H1 (cell line): ENCODE results near the gene TRIM40. TPM values are rescaled to one million over a fixed set of nuclear protein-coding genes. Genes with fewer than 3 reads are reported as not detected.

Experiments
- CTCF ChIA-PET: fragments of 300-600 bp; sonication (Branson Sonifier 250); formaldehyde crosslinking; loops from one replicate; lab custom pipeline; 2021; ENCODE audit not compliant: partially characterized antibody; lab: Charles Lee
- POLR2A ChIA-PET: fragments of 300-600 bp; sonication (Branson Sonifier 250); formaldehyde crosslinking; loops from one replicate; lab custom pipeline; 2021; ENCODE audit warnings: inconsistent platforms; ENCODE audit not compliant: partially characterized antibody; lab: Charles Lee
- DNase-seq, 2 experiments: peaks; one replicate each; pipeline versions ENCODE4 v3.0.0 to v3.0.0-alpha.2; 2010 to 2022; ENCODE audit warnings: low spot score in 2 of 2, low read depth in 1 of 2, mixed read lengths in 1 of 2
- FAIRE-seq: peaks from 2 replicates; lab custom pipeline; 2011; peaks lifted over from hg19 to GRCh38; lab: Jason Lieb, UNC
- H2AFZ ChIP-seq: 2 replicates; pipeline ENCODE4 v1.8.1; 2012; ENCODE audit warnings: low read length, inconsistent platforms
- H2AK5ac ChIP-seq: 2 replicates; pipeline ENCODE4 v1.6.1; 2013; ENCODE audit warnings: low read depth, low read length
- H2BK120ac ChIP-seq: replicated peaks from 2 replicates; pipeline ENCODE3; 2013; ENCODE audit warnings: low read depth, low read length, inconsistent platforms
- H2BK12ac ChIP-seq: 2 replicates; pipeline ENCODE4 v1.6.1; 2013; ENCODE audit warnings: low read depth, low read length
- H2BK15ac ChIP-seq: 2 replicates; pipeline ENCODE4 v1.6.1; 2013; ENCODE audit warnings: low read length
- H2BK20ac ChIP-seq: 2 replicates; pipeline ENCODE4 v1.6.1; 2013; ENCODE audit warnings: low read length
- H2BK5ac ChIP-seq: 2 replicates; pipeline ENCODE4 v1.6.1; 2013; ENCODE audit warnings: low read depth, low read length
- H3K14ac ChIP-seq: 2 replicates; pipeline ENCODE4 v1.6.1; 2013; ENCODE audit warnings: inconsistent platforms; ENCODE audit not compliant: insufficient read length
- H3K18ac ChIP-seq: 2 replicates; pipeline ENCODE4 v1.6.1; 2013; ENCODE audit warnings: low read length; ENCODE audit errors: extremely low read depth
- H3K23ac ChIP-seq: 2 replicates; pipeline ENCODE4 v1.6.1; 2013; ENCODE audit warnings: inconsistent platforms; ENCODE audit not compliant: insufficient read length
- H3K23me2 ChIP-seq: 2 replicates; pipeline ENCODE4 v1.6.1; 2013; ENCODE audit warnings: low read depth, low read length
- H3K27ac ChIP-seq: 2 replicates; pipeline ENCODE4 v1.6.1; 2011; ENCODE audit warnings: low read depth, low read length, inconsistent platforms
- H3K27me3 ChIP-seq, 4 experiments: replicated peaks in 1 of 4; 1 replicate in 1 of 4; 2 replicates in 3 of 4; pipeline versions ENCODE4 v1.6.1 to v1.8.1; 2011 to 2013; ENCODE audit warnings: low read length in 3 of 4, mild to moderate bottlenecking in 3 of 4, inconsistent platforms in 2 of 4, mixed read lengths in 2 of 4, moderate library complexity in 1 of 4; ENCODE audit not compliant: control insufficient read depth in 3 of 4, insufficient read depth in 3 of 4; ENCODE audit errors: extremely low read depth in 1 of 4
- H3K36me3 ChIP-seq, 4 experiments: 2 replicates each; pipeline versions ENCODE4 v1.6.1 to v1.8.1; 2011 to 2013; ENCODE audit warnings: mild to moderate bottlenecking in 4 of 4, low read length in 3 of 4, moderate library complexity in 2 of 4, control low read depth in 1 of 4, inconsistent platforms in 1 of 4; ENCODE audit not compliant: insufficient read depth in 4 of 4, control insufficient read depth in 2 of 4
- H3K4ac ChIP-seq: replicated peaks from 2 replicates; pipeline ENCODE3; 2013; ENCODE audit warnings: low read length, low read depth, mixed read lengths, inconsistent platforms; ENCODE audit not compliant: insufficient read length
- H3K4me1 ChIP-seq, 4 experiments: replicated peaks in 1 of 4; 1 replicate in 1 of 4; 2 replicates in 3 of 4; pipeline versions ENCODE4 v1.6.1 to v1.8.1; 2011 to 2013; ENCODE audit warnings: low read length in 3 of 4, inconsistent platforms in 2 of 4, mixed read lengths in 1 of 4; ENCODE audit not compliant: insufficient read depth in 4 of 4, control insufficient read depth in 3 of 4
- H3K4me2 ChIP-seq, 2 experiments: 2 replicates each; pipeline versions ENCODE4 v1.6.1 to v1.8.1; 2011 to 2013; ENCODE audit warnings: low read depth in 2 of 2, low read length in 2 of 2, control low read depth in 1 of 2, inconsistent platforms in 1 of 2, mild to moderate bottlenecking in 1 of 2; ENCODE audit not compliant: insufficient read depth in 1 of 2
- H3K4me3 ChIP-seq, 4 experiments: fragments of 200-600, 300-600 bp in 1 of 4; sonication (generic), shearing (Covaris generic), sonication (Bioruptor Twin) in 1 of 4; 2 replicates each; pipeline versions ENCODE4 v1.5.1 to v1.8.1; 2011 to 2016; ENCODE audit warnings: low read length in 4 of 4, low read depth in 3 of 4, control low read depth in 2 of 4, inconsistent platforms in 2 of 4, mild to moderate bottlenecking in 2 of 4, mixed read lengths in 1 of 4, moderate library complexity in 1 of 4; ENCODE audit not compliant: insufficient read depth in 2 of 4; ENCODE audit errors: extremely low read depth in 1 of 4
- H3K56ac ChIP-seq: replicated peaks from 2 replicates; pipeline ENCODE3; 2013; ENCODE audit warnings: low read depth, mild to moderate bottlenecking, mixed read lengths, low read length, inconsistent platforms; ENCODE audit not compliant: insufficient read length
- H3K79me1 ChIP-seq: 2 replicates; pipeline ENCODE4 v1.6.1; 2013; ENCODE audit warnings: low read depth, low read length, control low read depth
- H3K79me2 ChIP-seq, 2 experiments: 2 replicates each; pipeline versions ENCODE4 v1.6.1 to v1.8.1; 2012 to 2013; ENCODE audit warnings: low read length in 2 of 2, mild to moderate bottlenecking in 2 of 2, inconsistent platforms in 1 of 2; ENCODE audit not compliant: insufficient read depth in 2 of 2, control insufficient read depth in 1 of 2
- H3K9ac ChIP-seq, 4 experiments: replicated peaks in 1 of 4; 1 replicate in 1 of 4; 2 replicates in 3 of 4; pipeline versions ENCODE4 v1.6.1 to v1.8.1; 2011 to 2013; ENCODE audit warnings: low read depth in 3 of 4, low read length in 3 of 4, control low read depth in 2 of 4, mild to moderate bottlenecking in 2 of 4, moderate library complexity in 2 of 4, inconsistent platforms in 1 of 4; ENCODE audit errors: extremely low read depth in 1 of 4
- H3K9me3 ChIP-seq, 2 experiments: 2 replicates each; pipeline versions ENCODE4 v1.6.1 to v1.8.1; 2012 to 2013; ENCODE audit warnings: mild to moderate bottlenecking in 2 of 2, moderate library complexity in 2 of 2, control low read depth in 1 of 2, inconsistent platforms in 1 of 2, low read depth in 1 of 2, low read length in 1 of 2, mixed read lengths in 1 of 2; ENCODE audit not compliant: insufficient read depth in 2 of 2
- H4K20me1 ChIP-seq, 2 experiments: replicated peaks in 1 of 2; 2 replicates each; pipeline versions ENCODE3 to v1.8.1; 2011 to 2013; ENCODE audit warnings: inconsistent platforms in 2 of 2, low read length in 2 of 2, mild to moderate bottlenecking in 1 of 2; ENCODE audit not compliant: insufficient read depth in 2 of 2, control insufficient read depth in 1 of 2
- H4K5ac ChIP-seq: 2 replicates; pipeline ENCODE4 v1.6.1; 2013; ENCODE audit warnings: low read length, low read depth, mixed read lengths, inconsistent platforms; ENCODE audit not compliant: insufficient read length
- H4K8ac ChIP-seq: 2 replicates; pipeline ENCODE4 v1.8.0; 2013; ENCODE audit warnings: mild to moderate bottlenecking, moderate library complexity, low read length, inconsistent platforms; ENCODE audit not compliant: insufficient read depth; ENCODE audit errors: extremely low read depth
- H4K91ac ChIP-seq: replicated peaks from 2 replicates; pipeline ENCODE3; 2013; ENCODE audit warnings: low read length, mixed read lengths, inconsistent platforms; ENCODE audit not compliant: insufficient read length
- BRCA1 ChIP-seq: IDR thresholded peaks from 2 replicates; pipeline ENCODE4 v1.6.1; 2012; ENCODE audit warnings: low read depth, low read length, improper control_type of control experiment
- CHD1 ChIP-seq: IDR thresholded peaks from 2 replicates; pipeline ENCODE4 v1.6.1; 2012; ENCODE audit warnings: low read depth, low read length, improper control_type of control experiment
- EGR1 ChIP-seq: IDR thresholded peaks from 2 replicates; pipeline ENCODE4 v1.6.1; 2011; ENCODE audit warnings: low read depth, low read length, borderline replicate concordance
- HDAC2 ChIP-seq, 2 experiments: fragments of 300-600 bp in 1 of 2; sonication (generic) in 1 of 2; IDR thresholded peaks; 2 replicates each; pipeline ENCODE4 v1.6.1; 2011 to 2012; ENCODE audit warnings: low read depth in 2 of 2, low read length in 2 of 2, mild to moderate bottlenecking in 2 of 2, moderate library complexity in 2 of 2, borderline replicate concordance in 1 of 2, inconsistent platforms in 1 of 2
- JUND ChIP-seq: IDR thresholded peaks from 2 replicates; pipeline ENCODE4 v1.6.1; 2011; ENCODE audit warnings: mild to moderate bottlenecking, improper control_type of control experiment, low read length
- KDM1A ChIP-seq: fragments of 200-600, 300-600 bp; sonication (generic); IDR thresholded peaks from 2 replicates; pipeline ENCODE4 v1.7.1; 2016; ENCODE audit warnings: mild to moderate bottlenecking, low read length, borderline replicate concordance
- MAFK ChIP-seq: IDR thresholded peaks from 2 replicates; pipeline ENCODE4 v1.6.1; 2012; ENCODE audit warnings: low read depth, mild to moderate bottlenecking, improper control_type of control experiment, low read length
- RAD21 ChIP-seq, 2 experiments: IDR thresholded peaks in 1 of 2; conservative IDR thresholded peaks in 1 of 2; 2 replicates each; pipeline ENCODE4 v1.6.1; 2011; ENCODE audit warnings: low read depth in 2 of 2, low read length in 2 of 2, improper control_type of control experiment in 1 of 2, inconsistent platforms in 1 of 2, mild to moderate bottlenecking in 1 of 2, moderate library complexity in 1 of 2
- RFX5 ChIP-seq: IDR thresholded peaks from 2 replicates; pipeline ENCODE4 v1.6.1; 2011; ENCODE audit warnings: low read depth, low read length, improper control_type of control experiment, borderline replicate concordance
- RXRA ChIP-seq: IDR thresholded peaks from 2 replicates; pipeline ENCODE4 v1.6.1; 2011; ENCODE audit warnings: low read depth, mild to moderate bottlenecking, low read length, moderate library complexity; ENCODE audit not compliant: insufficient read depth
- TAF1 ChIP-seq: IDR thresholded peaks from 2 replicates; pipeline ENCODE4 v1.6.1; 2011; ENCODE audit warnings: mild to moderate bottlenecking, low read depth, low read length
- TEAD4 ChIP-seq: IDR thresholded peaks from 2 replicates; pipeline ENCODE4 v1.6.1; 2012; ENCODE audit warnings: low read depth, low read length, inconsistent platforms, mixed read lengths
- ZNF274 ChIP-seq: IDR thresholded peaks from 2 replicates; pipeline ENCODE4 v1.7.0; 2012; ENCODE audit warnings: low read length, borderline replicate concordance; ENCODE audit errors: extremely low read depth
- WGBS, 2 experiments: shearing (Covaris generic) in 1 of 2; methylation state at CpG; one replicate each; pipeline versions ENCODE4 v1.1.6 to v1.1.7; 2013 to 2015; ENCODE audit warnings: low lambda C conversion rate in 2 of 2, mixed read lengths in 2 of 2, inconsistent platforms in 1 of 2, low coverage in 1 of 2, missing lambda C conversion rate in 1 of 2; ENCODE audit not compliant: insufficient replicate concordance in 2 of 2, insufficient coverage in 1 of 2, insufficient read length in 1 of 2; ENCODE audit errors: extremely low coverage in 1 of 2, missing lambda C conversion rate in 1 of 2; 5-methylcytosine and 5-hydroxymethylcytosine counted together
- polyA plus RNA-seq, 7 experiments: library from polyadenylated mRNA; depleted of rRNA in 3 of 7; stranded (reverse) in 5 of 7; unstranded in 2 of 7; fragments of >200 nt in 5 of 7; fragments of 200-250 nt in 2 of 7; gene quantifications; 1 replicate in 5 of 7; 2 replicates in 1 of 7; 4 replicates in 1 of 7; pipeline versions ENCODE4 v1.2.1 to v1.2.3, GENCODE V29; 2011 to 2013; ENCODE audit warnings: missing spikeins in 2 of 7, mixed read lengths in 2 of 7
- total RNA-seq: library from RNA; stranded (reverse); fragmentation: NEBNext Ultra II Directional; extraction: Animal tissue kit (Norgen Biotek cat#: 25700); gene quantifications from 2 replicates; pipeline ENCODE4 v1.2.1, GENCODE V29; 2021

Gene TRIM40
- total and polyA plus RNA-seq, 2 of the 8 experiments (the other 6 are each of a cell fraction or from before 2014, with no cell fraction given) = not detected

- Histone ChIP-seq H3K56ac (no peak overlapping the region), H2BK120ac (no peak overlapping the region), H3K27ac (no peak overlapping the region), H2BK5ac (no peak overlapping the region), H3K36me3 (no peaks in the 10 kb centered on the region), H2BK15ac (no peak overlapping the region), H3K23me2 (peaks cover 2% of the 10 kb centered on the region; the same call in 1 of the 2 replicates), H3K9ac (no peak overlapping the region), H3K14ac (no peak overlapping the region), H4K20me1 (no peaks in the 10 kb centered on the region), H3K9me3 (no peaks in the 10 kb centered on the region), H3K18ac (no peak overlapping the region), H3K23ac (no peak overlapping the region), H4K91ac (no peak overlapping the region), H3K4ac (no peak overlapping the region), H3K4me1 (no peaks in the 10 kb centered on the region), H3K27me3 (peaks cover 0 to 4% (median 1%) of the 10 kb centered on the region in 4 experiments; a peak in 4 of 7 replicates), H2AFZ (no peak overlapping the region), H3K79me2 (no peaks in the 10 kb centered on the region), H3K4me3 (no peak overlapping the region), H2AK5ac (no peak overlapping the region), H2BK12ac (no peak overlapping the region), H4K5ac (no peak overlapping the region), H2BK20ac (no peak overlapping the region), H4K8ac (no peak overlapping the region), H3K4me2 (no peak overlapping the region), H3K79me1 (no peaks in the 10 kb centered on the region)
- DNase-seq (no peak), FAIRE-seq (no peak)
- POLR2A ChIA-PET = no interaction called here
- CTCF ChIA-PET = interaction anchor here (0.8 to 6.9 kb wide), 6 partner anchors 11 to 51 kb away, joined by 3 to 50 read pairs (median 4); partner anchors contain the start of gene TRIM40
- WGBS, 2 experiments = 89% methylated on average over 17 of the region's 17 CpGs; no CpG with 5 or more reads in 1 of the 2 experiments
- no peak for TF ChIP-seq EGR1
- no peak for TF ChIP-seq RFX5
- no peak for TF ChIP-seq MAFK
- no peak for TF ChIP-seq RAD21 (IDR thresholded peaks at IDR 0.05 in 1 of 2, conservative IDR thresholded peaks at IDR 0.05 in 1 of 2; ENCODE audit: low read depth in 2 of 2, low read length in 2 of 2)
- no peak for TF ChIP-seq JUND
- TF ChIP-seq BRCA1 = no peak
- TF ChIP-seq CHD1 = no peak
- TF ChIP-seq ZNF274 = no peak
- no peak for TF ChIP-seq KDM1A
- TF ChIP-seq TAF1 = no peak
- no peak for TF ChIP-seq HDAC2 (IDR thresholded peaks at IDR 0.05; ENCODE audit: borderline replicate concordance in 1 of 2, low read depth in 2 of 2, low read length in 2 of 2)
- TF ChIP-seq TEAD4 = no peak
- no peak for TF ChIP-seq RXRA
Observed at GRCh38 chr6:30154061-30154460, 18.1 kb downstream of the TRIM40 start.
